HepG2 (cell line): ENCODE measurements around the gene DEFB131B. TPM values are rescaled to one million over a fixed set of nuclear protein-coding genes. Genes with fewer than 3 reads are reported as not detected.
A peak's percentile ranks its signal among the peaks of the same experiment; 100 is the strongest.

Experiments used
- CC2D1A ChIP-seq: sonication (generic); formaldehyde crosslinking; IDR thresholded peaks from 2 replicates; pipeline ENCODE4 v1.8.1; 2023; ENCODE audit warnings: mild to moderate bottlenecking, missing genetic modification reagents
- CEBPG ChIP-seq: IDR thresholded peaks from 2 replicates; pipeline ENCODE4 v1.6.1; 2016
- FOXO4 ChIP-seq: sonication (generic); formaldehyde crosslinking; conservative IDR thresholded peaks from 2 replicates; pipeline ENCODE4 v1.8.1; 2023; ENCODE audit warnings: missing genetic modification reagents
- FOXP1 ChIP-seq, 2 experiments: fragments of 450-650 bp in 1 of 2; IDR thresholded peaks; 2 replicates each; pipeline ENCODE4 v1.6.1; 2017 to 2018; ENCODE audit warnings: antibody characterized with exemption in 1 of 2
- GPBP1L1 ChIP-seq: sonication (generic); formaldehyde crosslinking; IDR thresholded peaks from 2 replicates; pipeline ENCODE4 v1.5.0; 2020; ENCODE audit warnings: mild to moderate bottlenecking, missing genetic modification reagents
- KLF15 ChIP-seq: sonication (generic); formaldehyde crosslinking; IDR thresholded peaks from 2 replicates; pipeline ENCODE4 v1.8.1; 2023; ENCODE audit warnings: borderline replicate concordance, mild to moderate bottlenecking, inconsistent platforms, missing genetic modification reagents, mixed read lengths
- NFRKB ChIP-seq: fragments of 450-650 bp; IDR thresholded peaks from 2 replicates; pipeline ENCODE4 v1.6.1; 2017
- RFX5 ChIP-seq: IDR thresholded peaks from 2 replicates; pipeline ENCODE4 v1.6.1; 2011; ENCODE audit warnings: low read depth, low read length, improper control_type of control experiment
- ZEB1 ChIP-seq: IDR thresholded peaks from 2 replicates; pipeline ENCODE4 v1.6.1; 2012; ENCODE audit warnings: mild to moderate bottlenecking, low read depth, inconsistent platforms; ENCODE audit not compliant: insufficient replicate concordance
- ZNF225 ChIP-seq: sonication (generic); formaldehyde crosslinking; IDR thresholded peaks from 2 replicates; pipeline ENCODE4 v1.4.0; 2020; ENCODE audit warnings: mild to moderate bottlenecking, missing genetic modification reagents
- ZNF512 ChIP-seq: sonication (generic); formaldehyde crosslinking; IDR thresholded peaks from 2 replicates; pipeline ENCODE4 v1.4.0; 2020; ENCODE audit warnings: mild to moderate bottlenecking, missing genetic modification reagents
- ZNF576 ChIP-seq: sonication (generic); formaldehyde crosslinking; IDR thresholded peaks from 2 replicates; pipeline ENCODE4 v1.4.0; 2020; ENCODE audit warnings: mild to moderate bottlenecking, missing genetic modification reagents
- ZNF710 ChIP-seq: sonication (generic); formaldehyde crosslinking; IDR thresholded peaks from 2 replicates; pipeline ENCODE4 v1.5.0; 2020; ENCODE audit warnings: mild to moderate bottlenecking, missing genetic modification reagents, borderline replicate concordance
- ZNF773 ChIP-seq: sonication (generic); formaldehyde crosslinking; IDR thresholded peaks from 2 replicates; pipeline ENCODE4 v1.4.0; 2020; ENCODE audit warnings: missing genetic modification reagents, borderline replicate concordance
- ZNF879 ChIP-seq: sonication (generic); formaldehyde crosslinking; IDR thresholded peaks from 2 replicates; pipeline ENCODE4 v1.8.1; 2023; ENCODE audit warnings: missing genetic modification reagents
- polyA plus RNA-seq, 8 experiments: library from polyadenylated mRNA; depleted of rRNA in 3 of 8; stranded (reverse) in 7 of 8; unstranded in 1 of 8; fragments of >200 nt; fragmentation: Illumina TruSeq in 4 of 8; extraction: Trizol in 4 of 8; gene quantifications; 2 replicates each; pipeline versions ENCODE4 v1.2.1 to v1.2.3, GENCODE V29; 2011 to 2016; ENCODE audit warnings: low read depth in 4 of 8, missing spikeins in 1 of 8, mixed read lengths in 1 of 8; ENCODE audit not compliant: insufficient read depth in 1 of 8
- total RNA-seq, 5 experiments: library from RNA; depleted of rRNA; stranded (reverse); fragments of >200 nt; fragmentation: Illumina TruSeq; extraction: Trizol; gene quantifications; 2 replicates each; pipeline ENCODE4 v1.2.3, GENCODE V29; 2016; ENCODE audit warnings: low read depth in 1 of 5
- TF ChIP-seq, protein P1 (sequence below): sonication (generic); formaldehyde crosslinking; IDR thresholded peaks from 2 replicates; pipeline ENCODE4 v1.4.0; 2020; ENCODE audit warnings: missing genetic modification reagents, mild to moderate bottlenecking, borderline replicate concordance
- TF ChIP-seq, protein P2 (sequence below): sonication (generic); formaldehyde crosslinking; conservative IDR thresholded peaks from 2 replicates; pipeline ENCODE4 v1.4.0; 2020; ENCODE audit warnings: mild to moderate bottlenecking, missing genetic modification reagents, moderate library complexity

DEFB131B gene
- total and polyA plus RNA-seq, 2 of the 13 experiments (the other 11 are each of a cell fraction or from before 2014, with no cell fraction given) = not detected

DNA sequence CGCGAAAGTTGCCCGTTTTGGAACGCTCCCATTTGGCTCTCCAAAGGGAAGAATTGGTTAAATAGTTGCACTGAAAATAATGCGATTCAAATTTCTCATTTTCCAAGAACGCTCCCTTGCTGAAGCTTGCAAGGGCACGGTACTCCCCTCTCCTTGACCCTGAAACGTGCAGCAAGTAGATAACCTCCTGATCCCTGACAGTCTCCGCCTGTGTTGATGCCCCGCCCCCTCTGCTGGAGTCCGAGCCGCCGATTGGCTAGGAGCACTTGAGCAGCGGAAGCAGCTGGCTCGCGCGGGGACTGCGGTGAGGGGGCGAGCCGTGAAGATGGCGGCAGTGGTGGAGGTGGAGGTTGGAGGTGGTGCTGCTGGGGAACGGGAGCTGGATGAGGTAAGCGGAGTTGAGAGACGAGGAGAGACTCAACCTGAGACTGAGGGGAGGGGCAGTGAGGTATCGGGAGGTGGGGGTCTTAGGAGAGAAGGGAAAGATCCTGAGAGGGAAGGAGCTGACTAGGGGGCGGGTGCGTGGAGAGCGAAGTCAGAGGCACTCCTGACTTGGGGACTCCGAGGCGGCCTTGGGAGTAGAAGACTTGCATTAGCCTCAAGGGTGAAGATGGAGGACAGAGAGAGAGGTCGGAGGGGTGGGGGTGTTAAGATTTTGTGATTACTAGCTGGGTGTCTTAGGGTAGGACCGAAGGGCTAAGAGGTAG lies 50.6 kb downstream of the DEFB131B start, which contains the start of gene RNF121 (continued):
- TF ChIP-seq FOXP1 (IDR thresholded peaks at IDR 0.05) (no peak), FOXP1 (CRISPR knock-in tag; IDR thresholded peaks at IDR 0.05) (peak; percentile 32; the same call in 1 of the 2 replicates), ZNF710 (CRISPR knock-in tag) (peak; percentile 53; the same call in 1 of the 2 replicates), ZNF225 (CRISPR knock-in tag) (no peak), NFRKB (0 out of 2 replicates have a peak, but pooled peaks have one; percentile 41), CC2D1A (CRISPR knock-in tag) (no peak), ZNF773 (CRISPR knock-in tag) (no peak), ZNF512 (no peak), ZNF879 (CRISPR knock-in tag) (no peak), ZEB1 (peak; percentile 14), RFX5 (peak; percentile 39; the same call in 1 of the 2 replicates), CEBPG (CRISPR knock-in tag) (no peak), FOXO4 (CRISPR knock-in tag) (no peak), GPBP1L1 (CRISPR knock-in tag) (no peak), KLF15 (CRISPR knock-in tag) (0 out of 2 replicates have a peak, but pooled peaks have one; percentile 16), ZNF576 (CRISPR knock-in tag) (no peak)
- TF ChIP-seq, protein P1, sequence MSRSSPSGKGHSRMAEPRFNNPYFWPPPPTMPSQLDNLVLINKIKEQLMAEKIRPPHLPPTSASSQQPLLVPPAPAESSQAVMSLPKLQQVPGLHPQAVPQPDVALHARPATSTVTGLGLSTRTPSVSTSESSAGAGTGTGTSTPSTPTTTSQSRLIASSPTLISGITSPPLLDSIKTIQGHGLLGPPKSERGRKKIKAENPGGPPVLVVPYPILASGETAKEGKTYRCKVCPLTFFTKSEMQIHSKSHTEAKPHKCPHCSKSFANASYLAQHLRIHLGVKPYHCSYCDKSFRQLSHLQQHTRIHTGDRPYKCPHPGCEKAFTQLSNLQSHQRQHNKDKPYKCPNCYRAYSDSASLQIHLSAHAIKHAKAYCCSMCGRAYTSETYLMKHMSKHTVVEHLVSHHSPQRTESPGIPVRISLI = no peak
- TF ChIP-seq, protein P2, sequence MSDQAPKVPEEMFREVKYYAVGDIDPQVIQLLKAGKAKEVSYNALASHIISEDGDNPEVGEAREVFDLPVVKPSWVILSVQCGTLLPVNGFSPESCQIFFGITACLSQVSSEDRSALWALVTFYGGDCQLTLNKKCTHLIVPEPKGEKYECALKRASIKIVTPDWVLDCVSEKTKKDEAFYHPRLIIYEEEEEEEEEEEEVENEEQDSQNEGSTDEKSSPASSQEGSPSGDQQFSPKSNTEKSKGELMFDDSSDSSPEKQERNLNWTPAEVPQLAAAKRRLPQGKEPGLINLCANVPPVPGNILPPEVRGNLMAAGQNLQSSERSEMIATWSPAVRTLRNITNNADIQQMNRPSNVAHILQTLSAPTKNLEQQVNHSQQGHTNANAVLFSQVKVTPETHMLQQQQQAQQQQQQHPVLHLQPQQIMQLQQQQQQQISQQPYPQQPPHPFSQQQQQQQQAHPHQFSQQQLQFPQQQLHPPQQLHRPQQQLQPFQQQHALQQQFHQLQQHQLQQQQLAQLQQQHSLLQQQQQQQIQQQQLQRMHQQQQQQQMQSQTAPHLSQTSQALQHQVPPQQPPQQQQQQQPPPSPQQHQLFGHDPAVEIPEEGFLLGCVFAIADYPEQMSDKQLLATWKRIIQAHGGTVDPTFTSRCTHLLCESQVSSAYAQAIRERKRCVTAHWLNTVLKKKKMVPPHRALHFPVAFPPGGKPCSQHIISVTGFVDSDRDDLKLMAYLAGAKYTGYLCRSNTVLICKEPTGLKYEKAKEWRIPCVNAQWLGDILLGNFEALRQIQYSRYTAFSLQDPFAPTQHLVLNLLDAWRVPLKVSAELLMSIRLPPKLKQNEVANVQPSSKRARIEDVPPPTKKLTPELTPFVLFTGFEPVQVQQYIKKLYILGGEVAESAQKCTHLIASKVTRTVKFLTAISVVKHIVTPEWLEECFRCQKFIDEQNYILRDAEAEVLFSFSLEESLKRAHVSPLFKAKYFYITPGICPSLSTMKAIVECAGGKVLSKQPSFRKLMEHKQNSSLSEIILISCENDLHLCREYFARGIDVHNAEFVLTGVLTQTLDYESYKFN (CRISPR knock-in tag) = no peak
